GM18508 (cell line): Measurements from ENCODE around the gene FANK1.
"Not testable (repeated sequence)": the region's sequence is repeated elsewhere in the genome, so short reads cannot be mapped to it uniquely, and the experiment has no call there.

Experiments used
- ATAC-seq: cut with Tn5 transposase; IDR thresholded peaks from one replicate; pipeline ENCODE4 v1.9.1; 2021; ENCODE audit warnings: moderate number of reproducible peaks; ENCODE audit not compliant: insufficient read depth, unreplicated experiment

Gene FANK1

GRCh38 chr10:126016156-126016805 is 119.9 kb downstream of the FANK1 start:
- ATAC-seq: no peak

GRCh38 chr10:126016882-126017281 is 120.5 kb downstream of the FANK1 start:
- no peak for ATAC-seq

GRCh38 chr10:126017961-126018560 is 121.7 kb downstream of the FANK1 start:
- ATAC-seq: no peak

- ATAC-seq: no peak
These were observed 125.6 kb downstream of the FANK1 start for GRCh38 chr10:126021833-126022500.

- no peak for ATAC-seq
These were observed 126.5 kb downstream of the FANK1 start for GRCh38 chr10:126022841-126023240.

GRCh38 chr10:126027692-126028091 is 131.3 kb downstream of the FANK1 start:
- ATAC-seq: no peak

- ATAC-seq: no peak
These were observed 133.6 kb downstream of the FANK1 start for GRCh38 chr10:126029999-126030398.

- no peak for ATAC-seq
These were observed 138.2 kb downstream of the FANK1 start for GRCh38 chr10:126034586-126034985.

GRCh38 chr10:126036515-126036914 is 140.2 kb downstream of the FANK1 start:
- ATAC-seq: no peak

GRCh38 chr10:126037946-126038345 is 141.6 kb downstream of the FANK1 start:
- ATAC-seq: no peak

- no peak for ATAC-seq
These were observed 144.8 kb downstream of the FANK1 start for GRCh38 chr10:126041117-126041516.

- ATAC-seq: peak; percentile 98
These were observed 145.5 kb downstream of the FANK1 start for GRCh38 chr10:126041804-126042231.

GRCh38 chr10:126042354-126042753 is 146.0 kb downstream of the FANK1 start:
- no peak for ATAC-seq

GRCh38 chr10:126042906-126043305 is 146.5 kb downstream of the FANK1 start:
- ATAC-seq: no peak

- no peak for ATAC-seq
These were observed 147.0 kb downstream of the FANK1 start for GRCh38 chr10:126043389-126043788.

GRCh38 chr10:126045861-126046260 is 149.5 kb downstream of the FANK1 start:
- no peak for ATAC-seq

- no peak for ATAC-seq
These were observed 150.5 kb downstream of the FANK1 start for GRCh38 chr10:126046831-126047230.

- ATAC-seq: not testable (repeated sequence)
These were observed 151.4 kb downstream of the FANK1 start for GRCh38 chr10:126047749-126048148.

GRCh38 chr10:126049759-126050700 is 153.7 kb downstream of the FANK1 start:
- ATAC-seq: no peak

- ATAC-seq: no peak
These were observed 155.8 kb downstream of the FANK1 start for GRCh38 chr10:126052171-126052570.
